ENCODE measurements around the gene GJC2.
"Not testable (repeated sequence)": the region's sequence is repeated elsewhere in the genome, so short reads cannot be mapped to it uniquely, and the experiment has no call there.

GJC2 gene

DNA sequence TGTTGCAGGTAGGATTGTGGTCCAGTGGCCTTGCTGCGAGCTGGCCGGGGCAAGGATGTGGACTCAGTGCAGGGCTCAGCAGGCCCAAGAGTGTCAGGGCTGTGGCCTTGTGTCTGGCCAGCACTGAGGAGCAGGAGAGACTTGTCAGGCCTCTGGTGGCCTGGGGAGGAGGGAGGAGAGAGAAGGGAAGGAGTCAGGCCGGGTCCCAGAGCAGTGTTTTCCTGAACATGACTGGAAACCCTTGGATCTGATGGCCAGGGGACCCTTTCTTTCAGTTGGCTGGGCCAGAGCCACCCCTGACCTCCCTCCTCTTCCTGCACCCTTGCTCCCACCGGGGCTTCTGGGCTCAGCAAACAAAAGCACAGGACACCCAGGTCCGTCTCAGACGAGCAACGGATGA, 20.9 kb downstream of the GJC2 start:
- ChIA-PET CTCF (interaction anchor here (1.5 kb wide), 1 partner anchor 172 kb away, joined by 4 read pairs; no protein-coding TSS in a partner anchor), POLR2A (no interaction called here)

DNA sequence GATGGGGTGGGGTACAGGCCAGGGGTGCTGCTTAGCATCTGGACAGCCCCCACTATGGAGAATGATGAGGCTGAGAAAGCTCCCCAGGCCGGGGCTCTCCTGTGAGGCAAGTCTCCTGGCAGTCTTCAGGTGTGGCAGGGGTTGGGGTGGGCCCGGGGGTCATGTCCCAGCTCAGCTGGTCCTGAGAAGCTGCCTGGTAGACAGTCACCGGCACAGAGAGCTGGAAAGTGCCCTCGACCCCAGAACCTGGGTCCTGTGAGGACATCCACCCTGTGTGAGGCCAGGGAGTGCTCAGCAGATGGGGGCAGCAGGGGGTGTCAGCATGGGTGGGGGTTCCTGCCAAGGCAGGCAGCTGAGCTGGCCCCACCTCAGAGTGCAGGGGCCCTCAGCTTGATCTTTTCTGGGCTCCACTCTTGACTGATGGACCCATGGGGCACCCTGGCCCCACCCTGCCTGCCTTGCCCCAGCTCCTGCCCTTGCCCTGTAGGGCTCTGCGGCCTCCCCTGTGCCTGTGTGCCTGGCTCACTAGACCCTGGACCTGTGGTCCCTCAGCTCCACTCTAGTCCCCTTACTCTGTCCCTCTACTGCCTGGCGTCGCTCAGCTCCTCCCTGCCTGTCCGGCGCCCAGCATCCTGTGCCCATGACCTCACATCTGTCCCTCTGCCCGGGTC, 21.6 kb downstream of the GJC2 start:
- TF ChIP-seq, protein P1, sequence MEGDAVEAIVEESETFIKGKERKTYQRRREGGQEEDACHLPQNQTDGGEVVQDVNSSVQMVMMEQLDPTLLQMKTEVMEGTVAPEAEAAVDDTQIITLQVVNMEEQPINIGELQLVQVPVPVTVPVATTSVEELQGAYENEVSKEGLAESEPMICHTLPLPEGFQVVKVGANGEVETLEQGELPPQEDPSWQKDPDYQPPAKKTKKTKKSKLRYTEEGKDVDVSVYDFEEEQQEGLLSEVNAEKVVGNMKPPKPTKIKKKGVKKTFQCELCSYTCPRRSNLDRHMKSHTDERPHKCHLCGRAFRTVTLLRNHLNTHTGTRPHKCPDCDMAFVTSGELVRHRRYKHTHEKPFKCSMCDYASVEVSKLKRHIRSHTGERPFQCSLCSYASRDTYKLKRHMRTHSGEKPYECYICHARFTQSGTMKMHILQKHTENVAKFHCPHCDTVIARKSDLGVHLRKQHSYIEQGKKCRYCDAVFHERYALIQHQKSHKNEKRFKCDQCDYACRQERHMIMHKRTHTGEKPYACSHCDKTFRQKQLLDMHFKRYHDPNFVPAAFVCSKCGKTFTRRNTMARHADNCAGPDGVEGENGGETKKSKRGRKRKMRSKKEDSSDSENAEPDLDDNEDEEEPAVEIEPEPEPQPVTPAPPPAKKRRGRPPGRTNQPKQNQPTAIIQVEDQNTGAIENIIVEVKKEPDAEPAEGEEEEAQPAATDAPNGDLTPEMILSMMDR (IDR thresholded peaks at IDR 0.05; ENCODE audit: insufficient read depth, low read length, missing control alignments) = no peak
- no peak overlapping the region for H3K4me3 ChIP-seq (ENCODE audit: low read depth, low read length)
- POLR2A ChIA-PET = no interaction called here
- no peak for DNase-seq (ENCODE audit: low read depth, low spot score)
- CTCF ChIA-PET = interaction anchor here (1.5 kb wide), 1 partner anchor 172 kb away, joined by 4 read pairs; no protein-coding TSS in a partner anchor

More for the DNA sequence above, 20.9 kb downstream of the GJC2 start:
- no peak for DNase-seq (ENCODE audit: low read depth, low spot score)
- TF ChIP-seq, protein P1 (IDR thresholded peaks at IDR 0.05; ENCODE audit: insufficient read depth, low read length, missing control alignments) = no peak
- H3K4me3 ChIP-seq (ENCODE audit: low read depth, low read length) = no peak overlapping the region

DNA sequence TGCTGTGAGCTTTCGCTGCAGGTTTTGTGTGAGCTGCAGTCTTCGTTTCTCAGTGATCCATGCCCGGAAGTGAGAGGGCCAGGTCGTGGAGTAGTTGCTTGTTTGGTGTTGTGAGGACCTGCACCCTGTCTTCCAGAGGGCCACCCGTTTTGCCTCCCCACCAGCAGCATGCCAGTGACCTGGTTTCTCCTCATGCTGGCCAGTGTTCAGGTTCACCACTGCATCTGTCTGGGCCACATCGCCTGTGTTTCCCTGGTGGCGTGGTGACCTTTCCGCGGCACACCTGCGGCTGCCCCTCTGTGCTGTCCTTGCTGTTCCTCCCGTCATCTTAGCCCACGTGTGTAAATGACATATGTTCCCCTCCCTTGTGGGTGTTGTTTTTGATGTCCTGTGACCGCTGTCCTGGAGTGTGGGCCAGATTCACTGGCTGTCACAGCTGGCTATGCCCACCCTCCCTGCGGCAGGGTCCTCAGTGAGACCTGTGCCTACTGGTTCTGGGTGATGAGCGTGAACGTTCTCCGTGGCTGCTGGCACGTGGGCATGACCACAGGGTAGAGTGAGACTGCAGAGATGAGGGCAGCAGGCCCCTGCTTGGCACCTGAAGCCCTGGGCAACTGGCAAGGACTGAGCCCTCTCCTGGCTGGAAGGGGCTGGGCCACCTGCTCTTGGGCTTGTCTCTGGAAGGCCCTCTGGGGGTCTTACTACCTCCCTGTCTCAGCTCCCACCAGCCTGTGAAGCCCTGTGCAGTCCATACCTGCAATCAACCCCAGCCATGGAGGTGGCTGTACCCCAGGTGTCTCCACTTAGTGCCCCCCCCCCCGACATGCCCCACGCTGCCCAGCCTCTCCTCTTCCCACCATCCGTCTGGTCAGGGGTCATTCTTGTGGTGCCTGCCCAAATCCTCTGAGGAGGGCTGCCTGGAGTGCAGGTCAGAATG, 23.1 kb downstream of the GJC2 start:
- TF ChIP-seq, protein P1 (IDR thresholded peaks at IDR 0.05; ENCODE audit: insufficient read depth, low read length, missing control alignments) = no peak
- CTCF ChIA-PET = interaction anchor here (0.7 kb wide), 1 partner anchor 42 kb away, joined by 3 read pairs; no protein-coding TSS in a partner anchor
- no peak for DNase-seq (ENCODE audit: low read depth, low spot score)
- H3K4me3 ChIP-seq (ENCODE audit: low read depth, low read length) = no peak overlapping the region
- POLR2A ChIA-PET = no interaction called here

DNA sequence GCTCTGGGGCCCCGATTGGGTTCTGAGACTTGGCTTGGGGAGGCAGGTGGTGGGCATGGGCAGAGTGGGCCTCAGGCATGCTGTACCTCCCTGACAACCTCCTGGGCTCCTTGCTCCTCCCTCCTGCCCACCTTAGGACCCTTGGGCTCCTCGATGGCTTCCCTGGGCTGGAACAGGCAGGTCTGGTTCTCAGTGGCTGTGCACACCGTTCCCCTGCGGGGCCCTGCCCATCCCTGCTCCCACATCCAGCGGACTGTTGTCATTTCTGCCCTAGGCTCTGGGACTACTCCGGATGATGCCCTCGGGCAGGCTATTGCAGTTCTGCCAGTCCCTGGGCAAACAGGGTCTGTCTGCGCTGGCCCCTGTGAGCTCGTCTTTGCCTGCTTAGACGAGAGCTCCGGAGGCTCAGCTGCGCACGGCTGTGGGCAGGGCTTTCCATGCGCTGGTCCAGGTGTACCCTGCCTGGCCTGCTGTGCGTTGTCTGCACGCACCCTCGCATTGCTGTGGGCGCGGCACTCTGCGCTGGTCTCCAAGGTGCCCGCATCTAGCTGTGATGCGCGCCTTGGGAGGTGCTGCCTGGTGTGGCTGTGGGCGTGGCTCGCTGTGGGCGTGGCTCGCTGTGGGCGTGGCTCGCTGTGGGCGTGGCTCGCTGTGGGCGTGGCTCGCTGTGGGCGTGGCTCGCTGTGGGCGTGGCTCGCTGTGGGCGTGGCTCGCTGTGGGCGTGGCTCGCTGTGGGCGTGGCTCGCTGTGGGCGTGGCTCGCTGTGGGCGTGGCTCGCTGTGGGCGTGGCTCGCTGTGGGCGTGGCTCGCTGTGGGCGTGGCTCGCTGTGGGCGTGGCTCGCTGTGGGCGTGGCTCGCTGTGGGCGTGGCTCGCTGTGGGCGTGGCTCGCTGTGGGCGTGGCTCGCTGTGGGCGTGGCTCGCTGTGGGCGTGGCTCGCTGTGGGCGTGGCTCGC, 24.1 kb downstream of the GJC2 start:
- H3K4me3 ChIP-seq (ENCODE audit: low read depth, low read length); DNase-seq (ENCODE audit: low read depth, low spot score): not testable (repeated sequence)
- ChIA-PET CTCF (interaction anchor here (0.8 to 1.5 kb wide), 2 partner anchors 8 to 9 kb away, joined by 3 to 6 read pairs; no protein-coding TSS in a partner anchor), POLR2A (interaction anchor here (0.9 kb wide), 1 partner anchor 9 kb away, joined by 3 read pairs; no protein-coding TSS in a partner anchor)

DNA sequence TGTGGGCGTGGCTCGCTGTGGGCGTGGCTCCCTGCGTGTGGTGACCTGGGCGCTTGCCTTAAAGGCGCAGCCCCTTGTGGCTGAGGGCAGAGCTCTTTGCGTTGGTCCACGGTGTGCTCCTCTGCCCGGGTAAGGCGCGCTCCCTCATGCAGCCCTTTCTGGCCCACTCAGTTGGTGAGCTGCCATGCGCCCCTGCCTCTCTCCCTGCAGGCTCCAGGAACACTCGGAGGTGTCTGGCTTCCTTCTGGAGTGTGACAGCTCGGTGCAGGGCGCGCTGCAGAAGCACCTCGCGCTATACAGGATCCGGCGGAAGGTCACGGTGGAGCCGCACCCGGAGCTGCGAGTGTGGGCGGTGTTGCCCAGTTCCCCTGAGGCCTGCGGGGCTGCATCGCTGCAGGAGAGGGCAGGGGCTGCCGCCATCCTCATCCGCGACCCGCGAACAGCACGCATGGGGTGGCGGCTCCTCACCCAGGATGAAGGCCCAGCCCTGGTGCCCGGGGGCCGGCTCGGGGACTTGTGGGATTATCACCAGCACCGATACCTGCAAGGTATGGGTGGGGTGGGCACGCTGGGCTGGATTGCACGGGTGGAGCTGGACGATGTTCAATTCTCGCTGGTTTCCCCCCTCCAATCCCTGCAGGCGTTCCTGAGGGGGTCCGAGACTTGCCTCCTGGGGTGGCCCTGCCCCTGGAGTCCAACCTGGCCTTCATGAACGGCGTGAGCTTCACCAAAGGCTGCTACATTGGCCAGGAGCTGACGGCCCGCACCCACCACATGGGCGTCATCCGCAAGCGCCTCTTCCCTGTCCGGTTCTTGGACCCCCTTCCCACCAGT, 25.0 kb downstream of the GJC2 start:
- ChIA-PET CTCF (interaction anchor here (0.6 to 1.5 kb wide), 3 partner anchors 9 to 49 kb away, joined by 3 to 6 read pairs (median 3); no protein-coding TSS in a partner anchor), POLR2A (interaction anchor here (0.9 kb wide), 1 partner anchor 9 kb away, joined by 3 read pairs; no protein-coding TSS in a partner anchor)
- TF ChIP-seq, protein P1 (IDR thresholded peaks at IDR 0.05; ENCODE audit: insufficient read depth, low read length, missing control alignments) = no peak
- H3K4me3 ChIP-seq (ENCODE audit: low read depth, low read length) = no peak overlapping the region
- no peak for DNase-seq (ENCODE audit: low read depth, low spot score)
